Trophoblast cell (in vitro differentiated cells and primary cell): ENCODE measurements around the gene PPP1R7.

ENCODE experiments used
- DNase-seq, 2 donors: peaks; one replicate each; pipeline ENCODE4 v3.0.0-alpha.2; 2016
- H2AFZ ChIP-seq: 2 replicates; pipeline ENCODE4 v1.6.1; 2013; ENCODE audit warnings: low read length, moderate library complexity, mild to moderate bottlenecking; ENCODE audit not compliant: insufficient read depth, poor library complexity
- H2AK5ac ChIP-seq: 2 replicates; pipeline ENCODE4 v1.6.1; 2013; ENCODE audit warnings: mild to moderate bottlenecking, low read length
- H2BK120ac ChIP-seq: 2 replicates; pipeline ENCODE4 v1.6.1; 2013; ENCODE audit warnings: low read length, mild to moderate bottlenecking, moderate library complexity; ENCODE audit not compliant: insufficient read depth, poor library complexity
- H2BK12ac ChIP-seq: 2 replicates; pipeline ENCODE4 v1.6.1; 2013; ENCODE audit warnings: mild to moderate bottlenecking, low read length, moderate library complexity
- H2BK5ac ChIP-seq: 2 replicates; pipeline ENCODE4 v1.6.1; 2013; ENCODE audit warnings: low read length, low read depth, moderate library complexity, mild to moderate bottlenecking; ENCODE audit not compliant: poor library complexity
- H3K14ac ChIP-seq: 2 replicates; pipeline ENCODE4 v1.6.1; 2013; ENCODE audit warnings: mild to moderate bottlenecking, low read length
- H3K18ac ChIP-seq: 2 replicates; pipeline ENCODE4 v1.6.1; 2013; ENCODE audit warnings: mild to moderate bottlenecking, low read length
- H3K23ac ChIP-seq: 2 replicates; pipeline ENCODE4 v1.6.1; 2013; ENCODE audit warnings: low read length
- H3K27ac ChIP-seq: 2 replicates; pipeline ENCODE4 v1.5.1; 2013; ENCODE audit warnings: low read depth, mild to moderate bottlenecking, inconsistent platforms, low read length, moderate library complexity
- H3K27me3 ChIP-seq: 2 replicates; pipeline ENCODE4 v1.6.1; 2013; ENCODE audit warnings: inconsistent platforms, mild to moderate bottlenecking, low read length, moderate library complexity; ENCODE audit not compliant: insufficient read depth
- H3K36me3 ChIP-seq, 2 experiments: 1 replicate in 1 of 2; 2 replicates in 1 of 2; pipeline ENCODE4 v1.6.1; 2013; ENCODE audit warnings: low read length in 2 of 2, mild to moderate bottlenecking in 2 of 2, moderate library complexity in 1 of 2; ENCODE audit not compliant: insufficient read depth in 2 of 2, control insufficient read depth in 1 of 2
- H3K4ac ChIP-seq: 2 replicates; pipeline ENCODE4 v1.6.1; 2013; ENCODE audit warnings: low read depth, mild to moderate bottlenecking, low read length, moderate library complexity
- H3K4me1 ChIP-seq, 2 experiments: 1 replicate in 1 of 2; 2 replicates in 1 of 2; pipeline ENCODE4 v1.6.1; 2013; ENCODE audit warnings: low read length in 2 of 2, mild to moderate bottlenecking in 2 of 2, moderate library complexity in 1 of 2; ENCODE audit not compliant: insufficient read depth in 2 of 2, control insufficient read depth in 1 of 2
- H3K4me2 ChIP-seq: 2 replicates; pipeline ENCODE4 v1.6.1; 2013; ENCODE audit warnings: inconsistent platforms, mild to moderate bottlenecking, low read length, moderate library complexity
- H3K4me3 ChIP-seq: 2 replicates; pipeline ENCODE4 v1.5.1; 2013; ENCODE audit warnings: mild to moderate bottlenecking, low read depth, low read length, inconsistent platforms
- H3K79me1 ChIP-seq: one replicate; pipeline ENCODE4 v1.6.1; 2013; ENCODE audit warnings: low read length
- H3K79me2 ChIP-seq: 2 replicates; pipeline ENCODE4 v1.6.1; 2013; ENCODE audit warnings: low read length, mild to moderate bottlenecking; ENCODE audit not compliant: control insufficient read depth, insufficient read depth, poor library complexity
- H3K9ac ChIP-seq: 2 replicates; pipeline ENCODE4 v1.6.1; 2013; ENCODE audit warnings: mild to moderate bottlenecking, low read length
- H3K9me3 ChIP-seq: 2 replicates; pipeline ENCODE4 v1.6.1; 2013; ENCODE audit warnings: low read depth, mild to moderate bottlenecking, control low read depth, inconsistent platforms, low read length; ENCODE audit not compliant: insufficient read depth
- H4K12ac ChIP-seq: 2 replicates; pipeline ENCODE4 v1.6.1; 2013; ENCODE audit warnings: low read depth, mild to moderate bottlenecking, low read length, moderate library complexity
- H4K8ac ChIP-seq: 2 replicates; pipeline ENCODE4 v1.6.1; 2013; ENCODE audit warnings: low read depth, mild to moderate bottlenecking, low read length, moderate library complexity
- H4K91ac ChIP-seq: one replicate; pipeline ENCODE4 v1.6.1; 2013; ENCODE audit warnings: low read depth, mild to moderate bottlenecking, low read length, moderate library complexity
- WGBS: extraction: QIAGEN DNeasy Blood & Tissue Kit; methylation state at CpG from one replicate; pipeline ENCODE4 v1.1.7; 2013; ENCODE audit warnings: missing lambda C conversion rate; ENCODE audit not compliant: insufficient read length, insufficient coverage; ENCODE audit errors: extremely low coverage; 5-methylcytosine and 5-hydroxymethylcytosine counted together

PPP1R7 gene

GRCh38 chr2:241148891-241149674 is 1.2 kb upstream of the PPP1R7 start, which contains the start of gene PASK:
Gene PASK (minus strand): TSS chr2:241149472. CDS start chr2:241143032, 6,440 bp downstream.
- H4K91ac ChIP-seq, result peak within 1 kb of the TSS; percentile 56
- no peak within 1 kb of the TSS for H3K23ac ChIP-seq
- peak within 1 kb of the TSS; percentile 14 for H4K12ac ChIP-seq
- H4K8ac ChIP-seq, result peak within 1 kb of the TSS; percentile 74
- peaks cover 7% of the 10 kb centered on the region for H3K79me1 ChIP-seq
- H2BK12ac ChIP-seq, result no peak within 1 kb of the TSS
- H3K79me2 ChIP-seq, result peaks cover 5% of the 10 kb centered on the region
- H2BK5ac ChIP-seq, result peak within 1 kb of the TSS; percentile 34
- H2AFZ ChIP-seq, result peak within 1 kb of the TSS; percentile 91
- no CpG with 5 or more reads among the region's 88 CpGs for WGBS
- peak within 1 kb of the TSS; percentile 57 for H3K9ac ChIP-seq
- DNase-seq, result peak; percentile 97 to 99
- H3K4me1 ChIP-seq, result peaks cover 6 to 13% of the 10 kb centered on the region in 2 experiments
- H3K27me3 ChIP-seq, result no peaks in the 10 kb centered on the region
- H3K18ac ChIP-seq, result peak within 1 kb of the TSS; percentile 37
- H3K36me3 ChIP-seq, result peaks cover 5 to 7% of the 10 kb centered on the region in 2 experiments
- H2AK5ac ChIP-seq, result no peak within 1 kb of the TSS
- peak within 1 kb of the TSS; percentile 65 for H3K14ac ChIP-seq
- peak within 1 kb of the TSS; percentile 88 for H3K4me2 ChIP-seq
- H3K27ac ChIP-seq, result peak within 1 kb of the TSS; percentile 0
- H3K4me3 ChIP-seq, result peak within 1 kb of the TSS; percentile 87
- H3K9me3 ChIP-seq, result no peaks in the 10 kb centered on the region
- no peak within 1 kb of the TSS for H3K4ac ChIP-seq
- peak within 1 kb of the TSS; percentile 46 for H2BK120ac ChIP-seq

GRCh38 chr2:241149675-241149924 is 667 bp upstream of the PPP1R7 start:
- Histone ChIP-seq H3K27ac (peak overlapping the region; percentile 0), H4K91ac (no peak overlapping the region), H3K27me3 (no peaks in the 10 kb centered on the region)

GRCh38 chr2:241150660-241151530 is 628 bp downstream of the PPP1R7 start:
- Histone ChIP-seq H3K79me2 (peaks cover 5% of the 10 kb centered on the region), H3K18ac (peak overlapping the region; percentile 62), H3K4me3 (peak overlapping the region; percentile 87), H3K79me1 (peaks cover 7% of the 10 kb centered on the region), H3K27ac (no peak overlapping the region), H3K9ac (peak overlapping the region; percentile 88), H4K8ac (peak overlapping the region; percentile 57), H3K4me1 (peaks cover 6 to 13% of the 10 kb centered on the region in 2 experiments), H3K9me3 (no peaks in the 10 kb centered on the region), H2AK5ac (no peak overlapping the region), H3K27me3 (no peaks in the 10 kb centered on the region), H4K91ac (peak overlapping the region; percentile 66), H3K4ac (peak overlapping the region; percentile 61), H2BK12ac (no peak overlapping the region), H3K14ac (peak overlapping the region; percentile 62), H3K23ac (peak overlapping the region; percentile 34), H3K4me2 (peak overlapping the region; percentile 99), H2AFZ (peak overlapping the region; percentile 94), H4K12ac (no peak overlapping the region), H3K36me3 (peaks cover 8 to 11% of the 10 kb centered on the region in 2 experiments), H2BK5ac (peak overlapping the region; percentile 25), H2BK120ac (peak overlapping the region; percentile 38)
- no CpG with 5 or more reads among the region's 37 CpGs for WGBS
- DNase-seq, result peak in 1 of 2 donors; percentile 4

More at GRCh38 chr2:241149675-241149924, 667 bp upstream of the PPP1R7 start:
- H3K36me3 ChIP-seq, result peaks cover 5 to 7% of the 10 kb centered on the region in 2 experiments
- peak overlapping the region; percentile 88 for H3K4me2 ChIP-seq
- H4K8ac ChIP-seq, result no peak overlapping the region
- WGBS, result no CpG with 5 or more reads among the region's 23 CpGs
- H3K18ac ChIP-seq, result no peak overlapping the region
- no peak overlapping the region for H2BK12ac ChIP-seq
- no peak overlapping the region for H4K12ac ChIP-seq
- peaks cover 6 to 13% of the 10 kb centered on the region in 2 experiments for H3K4me1 ChIP-seq
- H3K23ac ChIP-seq, result no peak overlapping the region
- H3K14ac ChIP-seq, result no peak overlapping the region
- H2AFZ ChIP-seq, result peak overlapping the region; percentile 71
- H3K79me2 ChIP-seq, result peaks cover 5% of the 10 kb centered on the region
- no peak for DNase-seq
- no peak overlapping the region for H2AK5ac ChIP-seq
- H3K9me3 ChIP-seq, result no peaks in the 10 kb centered on the region
- H3K9ac ChIP-seq, result no peak overlapping the region
- H3K4me3 ChIP-seq, result peak overlapping the region; percentile 87
- no peak overlapping the region for H3K4ac ChIP-seq
- peaks cover 7% of the 10 kb centered on the region for H3K79me1 ChIP-seq
- H2BK120ac ChIP-seq, result no peak overlapping the region
- H2BK5ac ChIP-seq, result no peak overlapping the region

GRCh38 chr2:241151934-241152660 is 1.8 kb downstream of the PPP1R7 start:
- WGBS, result no CpG with 5 or more reads among the region's 8 CpGs
- Histone ChIP-seq H2BK5ac (no peak overlapping the region), H3K4me1 (peaks cover 6 to 13% of the 10 kb centered on the region in 2 experiments), H2BK120ac (no peak overlapping the region), H3K23ac (no peak overlapping the region), H3K36me3 (peaks cover 8 to 14% of the 10 kb centered on the region in 2 experiments), H3K14ac (no peak overlapping the region), H3K79me1 (peaks cover 7% of the 10 kb centered on the region), H2BK12ac (no peak overlapping the region), H3K4ac (no peak overlapping the region), H3K18ac (no peak overlapping the region), H3K9me3 (peaks cover 1% of the 10 kb centered on the region), H2AK5ac (no peak overlapping the region), H2AFZ (no peak overlapping the region), H3K27me3 (no peaks in the 10 kb centered on the region), H4K8ac (no peak overlapping the region), H3K27ac (no peak overlapping the region), H4K12ac (no peak overlapping the region), H3K79me2 (peaks cover 5% of the 10 kb centered on the region), H3K4me3 (no peak overlapping the region), H3K4me2 (peak overlapping the region; percentile 18), H3K9ac (peak overlapping the region; percentile 5), H4K91ac (no peak overlapping the region)
- no peak for DNase-seq
